Embryonic facial prominence (tissue), 1 donor: ENCODE measurements around the gene PTPRM.
"Not testable (repeated sequence)": the region's sequence is repeated elsewhere in the genome, so short reads cannot be mapped to it uniquely, and the experiment has no call there.

ENCODE experiments used
- DNase-seq: peaks from one replicate; pipeline ENCODE4 v3.0.0-alpha.2; 2016; ENCODE audit errors: extremely low spot score

The PTPRM gene

DNA sequence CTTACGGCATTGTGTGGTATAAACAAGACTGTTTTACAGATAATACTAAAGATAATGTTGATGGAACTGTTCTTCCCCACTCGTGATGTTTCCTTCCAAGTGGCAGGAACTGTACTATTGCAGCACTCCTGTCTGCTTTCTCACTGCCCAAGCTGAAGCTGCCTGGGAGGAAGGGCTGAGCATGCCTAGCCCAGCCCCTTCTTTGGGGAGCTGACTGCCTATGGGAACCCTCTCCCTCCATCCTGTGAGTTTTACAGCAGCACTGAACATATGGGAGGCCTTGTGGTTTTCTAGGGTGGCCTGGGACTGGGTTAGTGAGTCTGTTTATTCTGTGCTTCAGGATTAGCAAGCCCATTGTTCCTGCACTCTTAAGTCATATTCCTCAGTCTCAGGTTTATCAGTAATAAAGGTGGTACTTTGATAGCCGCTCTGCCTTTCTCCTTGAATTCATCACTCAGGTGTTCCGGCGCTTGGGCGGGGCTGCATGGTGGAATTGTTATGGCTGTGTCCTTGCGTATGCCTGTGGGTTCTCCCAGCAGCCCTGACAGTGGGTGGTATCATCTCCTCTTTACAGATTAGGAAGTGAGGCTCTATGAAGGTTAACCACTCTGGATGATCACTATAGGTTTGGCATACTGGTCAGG is 379.7 kb downstream of the PTPRM start:
- no peak for DNase-seq

DNA sequence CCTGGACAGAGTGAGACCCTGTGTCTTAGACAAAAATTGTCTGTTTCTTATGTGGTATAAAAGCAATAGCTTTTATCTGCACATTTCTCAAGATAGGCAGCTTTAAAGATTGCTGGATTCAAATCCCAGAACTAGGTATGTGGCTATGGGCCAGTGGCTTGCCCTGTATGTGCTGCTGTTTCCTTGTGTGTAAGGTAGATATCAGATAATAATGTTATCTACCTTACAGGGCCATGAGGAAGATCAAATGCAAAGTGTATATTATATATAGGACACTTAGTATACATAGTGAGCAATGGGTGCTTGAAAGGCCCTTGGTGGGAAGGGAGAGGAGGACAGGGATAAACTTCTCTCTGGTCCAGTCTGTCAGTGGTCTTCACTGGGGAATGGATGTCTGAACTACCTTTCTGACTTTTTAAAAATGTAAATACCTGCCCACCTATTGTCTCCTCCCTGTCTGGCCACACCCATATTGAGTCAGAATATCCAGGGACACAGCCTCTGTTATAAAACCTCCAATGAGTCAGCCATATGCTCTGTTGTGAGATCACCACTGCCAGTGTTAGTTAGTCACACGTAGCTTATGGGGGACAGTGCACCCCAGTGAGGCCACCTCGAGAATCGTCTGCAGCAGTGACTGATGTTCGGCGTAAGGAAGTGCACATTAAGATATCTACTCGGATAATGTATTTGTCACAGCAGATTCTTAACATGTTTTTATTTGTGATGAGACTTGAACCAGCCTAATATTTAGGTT is 383.4 kb downstream of the PTPRM start:
- no peak for DNase-seq

GRCh38 chr18:7953095-7953958 is 386.2 kb downstream of the PTPRM start:
- no peak for DNase-seq

GRCh38 chr18:7954238-7954637 is 387.1 kb downstream of the PTPRM start:
- no peak for DNase-seq

GRCh38 chr18:7955175-7955574 is 388.1 kb downstream of the PTPRM start:
- DNase-seq, result no peak

DNA sequence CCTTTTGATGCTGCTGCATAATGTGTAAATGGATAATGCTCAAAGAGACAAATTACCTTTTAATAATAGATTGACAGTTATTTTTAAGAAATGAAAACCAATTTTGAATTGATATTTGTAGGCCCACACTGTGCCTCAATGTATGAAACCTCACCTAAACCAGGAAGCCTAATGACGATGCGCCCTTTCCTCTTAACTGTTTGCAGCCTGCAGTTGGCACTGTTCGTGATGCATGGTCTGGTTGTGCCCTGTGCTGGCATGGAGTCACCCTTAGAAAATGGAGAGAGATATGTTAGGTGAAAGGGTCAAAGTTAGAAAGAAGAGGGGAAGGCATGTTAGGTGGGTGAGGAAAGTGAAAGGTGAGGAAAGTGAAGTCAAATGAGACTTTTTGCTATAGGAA is 390.2 kb downstream of the PTPRM start:
- DNase-seq, result no peak

DNA sequence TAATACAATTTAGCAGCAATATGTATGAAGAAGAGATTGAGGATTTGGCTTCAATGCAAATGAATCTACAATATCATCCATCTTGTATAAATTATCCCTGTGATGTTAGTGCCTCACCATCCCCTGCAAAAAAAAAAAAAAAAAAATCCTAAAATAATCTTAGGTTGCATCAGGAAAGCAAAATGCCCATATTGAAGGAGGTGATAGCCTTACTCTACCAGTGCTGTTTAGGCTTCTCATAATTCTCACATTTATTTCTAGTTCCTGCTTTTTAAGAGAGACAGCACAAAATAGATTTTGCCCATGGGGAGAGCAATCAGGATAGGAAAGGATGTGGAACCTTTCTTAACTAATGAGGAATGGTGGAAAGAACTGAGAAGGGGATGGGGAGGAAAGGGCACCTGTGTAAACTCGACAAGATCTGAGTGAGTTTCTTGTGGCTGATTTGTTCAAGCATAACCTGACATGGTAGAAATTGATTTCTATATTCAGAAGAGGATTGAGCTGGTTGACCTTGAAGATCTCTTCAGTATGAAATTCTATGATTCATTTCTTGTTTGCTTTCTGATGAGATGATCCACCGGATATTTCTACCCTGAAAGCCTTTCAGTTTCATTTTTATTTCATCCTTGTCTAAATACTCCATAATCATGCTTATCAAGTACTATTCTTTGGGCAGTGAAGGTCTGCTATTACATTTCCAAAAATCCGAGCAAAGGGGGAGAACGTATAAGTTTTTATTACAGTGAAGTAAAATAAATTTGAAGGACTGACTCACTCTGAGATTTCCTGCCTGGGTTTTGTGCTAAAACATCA is 391.2 kb downstream of the PTPRM start:
- DNase-seq, result no peak

GRCh38 chr18:7958897-7959146 is 391.7 kb downstream of the PTPRM start:
- DNase-seq, result no peak

- not testable (repeated sequence) for DNase-seq
These were observed 399.6 kb downstream of the PTPRM start for GRCh38 chr18:7966682-7967081.

DNA sequence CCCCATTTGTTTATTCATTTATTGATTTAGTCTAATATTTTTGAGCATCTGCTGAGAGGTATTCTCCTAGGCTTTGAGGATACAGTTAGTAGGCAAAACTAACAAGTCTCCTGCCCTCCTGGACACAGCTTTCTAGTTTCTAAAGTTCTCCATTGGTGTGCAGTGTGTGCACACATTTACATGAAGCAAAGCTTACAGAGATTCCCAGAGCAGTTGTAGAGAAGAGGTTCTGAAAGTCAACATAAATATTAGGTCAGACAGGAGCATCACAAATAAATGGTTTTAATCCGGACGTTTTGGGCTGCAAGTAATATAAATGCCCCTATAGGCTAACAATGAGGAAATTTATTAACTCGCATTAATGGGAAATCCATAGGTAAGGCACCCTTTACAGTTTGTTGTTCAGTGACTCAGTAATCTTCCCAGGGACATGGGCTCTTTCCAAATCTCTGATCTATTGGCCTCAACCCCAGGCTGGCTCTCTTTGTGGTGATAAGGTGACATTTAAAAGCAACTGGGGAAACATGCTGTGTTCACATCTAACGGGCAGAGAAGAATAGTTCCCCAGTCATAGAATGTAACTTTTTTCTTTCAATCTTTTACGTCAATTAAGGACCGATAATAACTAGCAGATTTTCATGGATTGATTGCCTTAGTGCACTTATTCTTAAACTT is 407.2 kb downstream of the PTPRM start:
- no peak for DNase-seq

DNA sequence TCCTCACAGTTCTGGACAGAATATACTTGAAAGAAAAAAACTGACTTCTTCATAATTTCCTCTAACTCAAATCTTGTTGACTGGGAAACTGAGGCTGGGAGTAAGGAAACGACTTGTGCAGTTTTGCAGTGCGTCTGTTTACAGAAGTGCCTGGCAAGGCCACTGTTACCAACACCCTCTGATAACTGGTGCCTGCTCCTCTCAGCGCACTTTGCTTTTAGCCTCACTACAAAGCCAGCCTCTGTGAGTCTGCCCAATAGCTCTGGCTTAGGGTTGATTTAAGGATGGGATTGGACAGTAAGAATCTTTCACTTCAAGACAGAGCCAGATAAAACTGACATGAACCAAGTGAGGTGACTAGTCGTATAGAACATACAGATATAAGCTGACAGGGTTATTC is 410.8 kb downstream of the PTPRM start:
- DNase-seq, result no peak

DNA sequence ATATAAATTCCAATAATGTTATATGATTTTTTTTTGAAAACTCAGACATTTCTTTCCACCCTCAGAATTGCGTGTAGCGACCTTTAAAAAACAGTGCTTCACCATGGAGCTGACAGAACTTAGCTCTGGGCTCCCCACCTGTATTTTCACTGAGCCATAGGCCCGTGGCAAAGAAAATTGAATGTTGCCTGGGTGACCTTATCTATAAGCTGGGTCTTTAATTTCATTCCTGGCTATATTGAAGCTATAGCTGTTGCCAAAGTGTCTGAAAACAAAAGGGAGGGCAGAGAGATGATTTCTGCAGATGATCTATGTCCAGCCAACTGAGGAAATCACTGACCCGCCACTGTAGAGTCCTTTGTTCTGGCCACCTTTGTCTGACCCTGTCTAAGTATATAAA is 411.7 kb downstream of the PTPRM start:
- DNase-seq, result no peak

- DNase-seq, result no peak
These were observed 412.6 kb downstream of the PTPRM start for GRCh38 chr18:7979714-7980113.

DNA sequence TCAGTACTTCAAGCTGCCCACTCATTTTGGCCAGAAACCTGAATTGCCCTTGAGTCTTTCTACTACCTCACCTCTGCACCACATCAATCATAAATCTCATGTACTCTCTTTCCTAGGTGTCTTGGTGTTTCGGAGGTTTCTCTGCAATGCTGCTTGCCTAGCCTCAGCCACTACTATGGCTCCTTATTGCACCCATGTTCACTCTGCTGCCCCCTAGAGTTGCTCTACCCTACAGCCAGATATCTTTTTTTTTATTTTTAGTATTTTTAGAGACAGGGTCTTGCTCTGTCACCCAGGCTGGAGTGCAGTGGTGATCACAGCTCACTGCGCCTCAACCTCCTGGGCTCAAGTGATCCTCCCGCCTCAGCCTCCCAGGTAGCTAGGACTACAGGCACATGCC is 413.0 kb downstream of the PTPRM start:
- no peak for DNase-seq

DNA sequence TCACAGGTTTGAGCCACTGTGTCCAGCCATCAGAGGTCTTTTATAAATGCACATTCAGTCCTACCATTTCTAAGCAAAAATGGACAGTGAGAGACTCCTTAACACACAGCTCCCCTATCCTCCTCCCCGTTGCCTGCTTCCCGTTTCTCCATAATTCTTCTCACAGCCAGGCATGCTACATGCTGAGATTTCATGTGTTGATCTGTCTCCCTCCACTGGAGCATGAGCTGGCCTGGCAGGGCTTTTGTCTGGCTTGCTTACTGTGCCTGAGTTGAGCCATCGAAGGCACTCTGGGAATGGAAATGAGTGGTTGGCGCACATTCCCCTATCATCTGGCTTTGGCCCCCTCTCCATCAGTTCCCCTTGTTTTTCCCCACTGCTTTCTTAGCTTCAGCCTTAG is 413.5 kb downstream of the PTPRM start:
- DNase-seq, result no peak

DNA sequence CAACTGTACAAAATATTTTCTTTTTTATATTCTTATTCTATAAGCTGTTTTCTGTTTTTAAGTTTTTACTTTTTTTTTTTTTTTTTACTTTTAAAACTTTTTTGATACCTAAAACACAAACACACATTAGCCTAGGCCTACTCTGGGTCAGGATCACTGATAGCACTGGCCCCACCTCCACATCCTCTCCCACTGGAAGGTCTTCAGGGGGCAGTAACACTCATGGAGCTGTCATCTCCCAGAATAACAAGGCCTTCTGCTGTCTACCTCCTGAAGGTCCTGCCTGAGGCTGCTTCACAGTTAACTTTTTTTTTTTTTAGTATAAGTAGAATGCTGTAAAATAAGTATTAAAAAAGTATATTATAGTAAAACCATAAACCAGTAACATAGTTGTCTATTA is 415.1 kb downstream of the PTPRM start:
- no peak for DNase-seq

DNA sequence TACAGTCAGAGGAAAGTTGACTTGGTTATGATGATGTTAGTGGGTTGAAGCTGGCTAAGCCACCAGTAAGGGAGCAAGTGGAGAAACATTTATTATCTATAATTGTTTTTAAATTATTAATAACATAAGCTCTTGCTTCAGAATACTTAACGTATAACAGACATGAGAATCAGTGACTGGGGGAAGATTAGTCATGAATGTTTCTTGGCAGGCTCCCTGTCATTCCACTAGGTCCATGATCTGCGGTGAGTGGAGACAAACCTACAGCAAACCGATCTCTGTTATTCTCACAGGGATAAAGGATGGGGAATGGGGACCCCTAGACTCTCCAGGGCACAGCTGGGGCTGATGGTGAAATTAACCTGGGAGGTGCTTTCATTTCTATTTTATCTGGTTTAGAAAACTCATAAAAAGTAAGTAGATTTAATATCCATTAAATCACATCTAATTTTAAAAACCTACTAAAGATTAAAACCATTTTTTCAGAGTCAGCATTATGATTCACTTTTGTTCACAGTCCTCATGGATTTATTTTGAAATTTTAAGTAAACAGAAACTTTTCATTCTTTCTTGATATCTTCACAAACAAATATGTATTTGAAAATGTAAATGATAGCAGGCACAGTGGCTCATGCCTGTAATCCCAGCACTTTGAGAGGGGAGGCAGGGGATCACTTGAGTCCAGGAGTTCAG is 420.3 kb downstream of the PTPRM start:
- no peak for DNase-seq

GRCh38 chr18:7990670-7991069 is 423.6 kb downstream of the PTPRM start:
- DNase-seq, result no peak

DNA sequence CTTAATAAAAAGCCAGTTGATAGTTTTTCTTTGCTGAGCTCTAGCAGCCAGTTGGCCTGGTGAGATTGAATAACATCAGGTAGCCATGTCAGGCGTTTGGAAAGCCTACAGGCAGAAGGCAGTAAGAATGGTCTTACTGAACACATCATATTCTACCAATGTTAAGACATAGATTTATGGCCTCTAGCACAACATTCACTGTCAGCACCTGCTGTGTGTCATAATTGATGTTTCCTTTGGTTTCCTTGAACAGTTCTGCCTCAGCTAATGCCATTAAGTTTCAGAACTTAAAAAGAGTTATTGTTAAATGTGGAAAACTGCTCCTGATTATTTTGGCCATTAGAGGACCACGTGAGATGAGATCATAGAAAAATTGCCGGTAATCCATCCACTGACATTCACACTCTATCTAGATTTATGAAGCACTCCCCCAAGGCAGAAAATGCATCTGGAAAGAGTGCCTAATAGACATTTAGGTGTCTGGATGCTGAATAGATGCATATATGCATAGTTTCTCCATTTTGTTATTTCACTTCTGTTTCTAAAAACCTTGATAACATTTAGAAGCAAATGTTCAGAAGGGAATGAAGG is 434.7 kb downstream of the PTPRM start:
- DNase-seq, result no peak

DNA sequence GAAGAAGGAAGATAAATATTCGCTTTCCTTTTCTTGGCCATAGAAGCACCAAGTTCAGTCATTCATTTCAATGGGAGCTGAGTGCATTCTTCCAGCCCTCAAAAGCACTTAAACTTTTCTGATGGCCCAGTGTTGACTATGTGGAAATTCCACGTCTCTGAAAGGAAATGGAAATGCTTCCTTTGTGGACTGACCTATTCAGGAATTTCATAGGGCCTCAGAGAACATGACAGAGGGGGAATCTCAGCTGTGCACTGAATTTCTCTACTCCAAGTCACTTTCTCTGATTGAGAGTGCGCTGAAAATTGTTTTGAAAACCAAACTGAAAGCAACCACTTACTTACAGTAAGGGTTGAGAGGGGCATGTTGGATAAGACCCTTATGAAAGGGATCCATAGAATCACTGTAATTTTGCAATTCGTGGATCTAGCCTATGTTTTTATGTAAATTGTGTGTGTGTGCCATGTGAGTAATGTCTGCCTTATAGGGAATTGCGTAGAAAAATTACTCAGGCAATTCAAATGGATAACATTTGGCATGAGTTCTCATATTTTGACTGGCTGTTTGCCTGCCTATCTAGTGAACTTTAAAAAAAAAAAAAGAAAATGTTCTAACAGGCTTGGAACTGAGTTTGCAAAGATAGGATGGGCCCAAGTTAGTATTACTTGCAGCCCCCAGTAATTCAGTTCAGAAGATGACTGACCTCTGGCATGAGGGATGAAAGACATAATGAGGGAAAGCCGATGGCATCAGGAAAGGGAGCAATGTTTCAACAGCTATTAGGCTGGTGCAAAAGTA is 437.0 kb downstream of the PTPRM start:
- DNase-seq, result peak; percentile 12
